Nephron progenitor cell (in vitro differentiated cells): ENCODE measurements around the gene SLC6A12.

Source experiments
- DNase-seq: peaks from one replicate; pipeline ENCODE4 v3.0.0; 2021
- H3K27ac Mint-ChIP-seq: 2 replicates; pipeline ENCODE4 v1.8.0; 2021; ENCODE audit warnings: mild to moderate bottlenecking, moderate library complexity, mixed read lengths
- H3K27me3 Mint-ChIP-seq: 2 replicates; pipeline ENCODE4 v1.8.0; 2021; ENCODE audit warnings: mild to moderate bottlenecking, low read depth, mixed read lengths; ENCODE audit not compliant: poor library complexity
- H3K36me3 Mint-ChIP-seq: 2 replicates; pipeline ENCODE4 v1.8.0; 2021; ENCODE audit warnings: low read depth, mixed read lengths
- H3K4me1 Mint-ChIP-seq: 2 replicates; pipeline ENCODE4 v1.8.0; 2021; ENCODE audit warnings: mixed read lengths
- H3K4me3 Mint-ChIP-seq: 2 replicates; pipeline ENCODE4 v1.8.0; 2021; ENCODE audit warnings: mild to moderate bottlenecking, moderate library complexity, mixed read lengths
- H3K9me3 Mint-ChIP-seq: 2 replicates; pipeline ENCODE4 v1.8.0; 2021; ENCODE audit warnings: mild to moderate bottlenecking, moderate library complexity, mixed read lengths
- CTCF ChIP-seq: fragments of 200-600 bp; sonication (generic); IDR thresholded peaks from 2 replicates; pipeline ENCODE4 v1.5.0; 2021; ENCODE audit warnings: antibody characterized with exemption

SLC6A12 gene

GRCh38 chr12:203462-204260 lies 10.3 kb downstream of the SLC6A12 start:
- peak; percentile 19 for TF ChIP-seq CTCF
- no peak overlapping the region for H3K27ac Mint-ChIP-seq
- peak; percentile 83 for DNase-seq
- peak overlapping the region; percentile 80 for H3K4me3 Mint-ChIP-seq
- no peaks in the 10 kb centered on the region for H3K36me3 Mint-ChIP-seq
- H3K9me3 Mint-ChIP-seq, result peaks cover 4% of the 10 kb centered on the region
- H3K4me1 Mint-ChIP-seq, result peaks cover 49% of the 10 kb centered on the region
- peaks cover 75% of the 10 kb centered on the region for H3K27me3 Mint-ChIP-seq

- Mint-ChIP-seq H3K4me3 (peak overlapping the region; percentile 78), H3K9me3 (peaks cover 4% of the 10 kb centered on the region), H3K36me3 (no peaks in the 10 kb centered on the region), H3K27ac (no peak overlapping the region), H3K4me1 (peaks cover 47% of the 10 kb centered on the region), H3K27me3 (peaks cover 81% of the 10 kb centered on the region)
- no peak for TF ChIP-seq CTCF
- DNase-seq, result no peak
Observed at GRCh38 chr12:203074-203461, 10.9 kb downstream of the SLC6A12 start.

GRCh38 chr12:202081-202731 lies 11.8 kb downstream of the SLC6A12 start:
- no peak for TF ChIP-seq CTCF
- Mint-ChIP-seq H3K4me1 (peaks cover 43% of the 10 kb centered on the region), H3K36me3 (no peaks in the 10 kb centered on the region), H3K9me3 (peaks cover 4% of the 10 kb centered on the region), H3K27ac (no peak overlapping the region), H3K4me3 (peak overlapping the region; percentile 78), H3K27me3 (peaks cover 88% of the 10 kb centered on the region)
- DNase-seq, result peak; percentile 22

GRCh38 chr12:201361-201760 lies 12.6 kb downstream of the SLC6A12 start:
- Mint-ChIP-seq H3K4me3 (no peak overlapping the region), H3K27me3 (peaks cover 86% of the 10 kb centered on the region), H3K4me1 (peaks cover 43% of the 10 kb centered on the region), H3K9me3 (peaks cover 7% of the 10 kb centered on the region), H3K27ac (no peak overlapping the region), H3K36me3 (no peaks in the 10 kb centered on the region)
- no peak for DNase-seq
- no peak for TF ChIP-seq CTCF

- Mint-ChIP-seq H3K4me3 (no peak overlapping the region), H3K4me1 (peaks cover 39% of the 10 kb centered on the region), H3K27ac (no peak overlapping the region), H3K9me3 (peaks cover 7% of the 10 kb centered on the region), H3K27me3 (peaks cover 81% of the 10 kb centered on the region), H3K36me3 (no peaks in the 10 kb centered on the region)
- TF ChIP-seq CTCF, result no peak
- DNase-seq, result no peak
Observed at GRCh38 chr12:198705-199104, 15.3 kb downstream of the SLC6A12 start.
